Upper lobe of left lung (tissue), 6 donors: Measurements from ENCODE around the gene ADRA2C. TPM values are rescaled to one million over a fixed set of nuclear protein-coding genes. Genes with fewer than 3 reads are reported as not detected.

Source experiments
- ATAC-seq, 2 donors: fragments of 200-7000 bp; cut with Tn5 transposase; one replicate each; pipeline ENCODE4 v1.9.1; 2022; ENCODE audit warnings: mild to moderate bottlenecking in 2 of 2, moderate library complexity in 2 of 2; ENCODE audit not compliant: low FRiP score in 2 of 2
- DNase-seq, 2 donors: peaks; one replicate each; pipeline ENCODE4 v3.0.0-alpha.2; 2019 to 2020
- H3K27ac ChIP-seq, 4 donors: fragments of 200-600 bp; sonication (generic); one replicate each; pipeline ENCODE4 v1.5.1; 2016 to 2019
- H3K27me3 ChIP-seq, 4 donors: fragments of 200-600 bp; sonication (generic); one replicate each; pipeline ENCODE4 v1.5.1; 2017 to 2019
- H3K36me3 ChIP-seq, 4 donors: fragments of 200-600 bp; sonication (generic); one replicate each; pipeline ENCODE4 v1.5.1; 2016 to 2019
- H3K4me1 ChIP-seq, 4 donors: fragments of 200-600 bp; sonication (generic); one replicate each; pipeline ENCODE4 v1.5.1; 2018 to 2019
- H3K4me3 ChIP-seq, 4 donors: fragments of 200-600 bp; sonication (generic); one replicate each; pipeline ENCODE4 v1.5.1; 2017 to 2019; ENCODE audit warnings: mild to moderate bottlenecking in 2 of 4, moderate library complexity in 1 of 4
- H3K9me3 ChIP-seq, 4 donors: fragments of 200-600 bp; sonication (generic); one replicate each; pipeline ENCODE4 v1.5.1; 2018 to 2019
- CTCF ChIP-seq, 6 experiments: fragments of 450-650 bp in 4 of 6; fragments of 200-600 bp in 2 of 6; sonication (generic) in 2 of 6; IDR thresholded peaks; one replicate each; pipeline ENCODE4 v1.5.1; 2016 to 2019; ENCODE audit warnings: antibody characterized with exemption in 6 of 6
- EP300 ChIP-seq, 4 donors: sonication (generic); formaldehyde crosslinking; IDR thresholded peaks; one replicate each; pipeline ENCODE4 v1.5.1; 2017; ENCODE audit warnings: antibody characterized with exemption in 4 of 4, control low read depth in 2 of 4
- POLR2A ChIP-seq, 4 donors: fragments of 450-650 bp; IDR thresholded peaks; one replicate each; pipeline ENCODE4 v1.5.1; 2016 to 2017; ENCODE audit warnings: antibody characterized with exemption in 4 of 4, mild to moderate bottlenecking in 2 of 4
- POLR2AphosphoS5 ChIP-seq, 2 donors: sonication (generic); formaldehyde crosslinking; IDR thresholded peaks; one replicate each; pipeline ENCODE4 v1.5.1; 2017; ENCODE audit warnings: antibody characterized with exemption in 2 of 2
- WGBS, 2 donors: methylation state at CpG; one replicate each; pipeline ENCODE4 v1.1.5; 2017 to 2018; 5-methylcytosine and 5-hydroxymethylcytosine counted together
- total RNA-seq, 6 donors: library from RNA; depleted of rRNA in 4 of 6; stranded (reverse); fragments of >200 nt in 4 of 6; gene quantifications; one replicate each; pipeline versions ENCODE4 v1.1.0 to v1.2.1, GENCODE V29; 2016 to 2021
- donor health status: DM: no; HTN: no; CAD: no; lungs with moderate emphysema.
- donor health status: DM: no; HTN: yes; CAD: no; lungs with severe emphysema.

The ADRA2C gene
- total RNA-seq, 6 donors from 2014 or later = 1.2 to 6.3 (median 2.2) TPM

DNA sequence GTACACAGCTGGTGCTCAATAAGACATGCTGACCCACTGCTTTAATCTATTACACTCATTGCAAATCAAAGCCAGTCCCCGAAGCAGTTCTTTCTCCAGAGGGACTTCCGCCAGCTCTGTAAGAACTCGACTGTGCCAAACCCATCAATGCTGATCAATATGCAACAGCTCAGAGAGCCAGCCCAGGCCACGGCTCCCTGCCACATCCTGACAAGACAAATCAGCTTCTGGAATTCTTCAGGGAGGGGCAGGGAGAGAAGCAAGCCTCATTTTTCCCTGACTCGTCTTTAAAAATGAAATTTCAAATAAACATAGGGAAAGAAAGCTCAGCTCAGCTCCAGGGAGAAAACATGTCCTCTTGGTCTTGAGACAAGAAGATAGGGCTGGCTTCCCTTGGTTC lies 5.3 kb upstream of the ADRA2C start:
- Histone ChIP-seq H3K9me3 (no peaks in the 10 kb centered on the region), H3K36me3 (no peaks in the 10 kb centered on the region), H3K27me3 (peaks cover 0 to 12% (median 5%) of the 10 kb centered on the region in 4 donors), H3K4me1 (peaks cover 4 to 14% (median 7%) of the 10 kb centered on the region in 4 donors), H3K27ac (no peak overlapping the region), H3K4me3 (no peak overlapping the region)
- WGBS, 2 donors = 42 to 43% methylated on average over 5 of the region's 5 CpGs
- DNase-seq (no peak), ATAC-seq (no peak)
- TF ChIP-seq EP300 (IDR thresholded peaks at IDR 0.05) (no peak), CTCF (IDR thresholded peaks at IDR 0.05) (no peak), POLR2AphosphoS5 (IDR thresholded peaks at IDR 0.05) (no peak), POLR2A (IDR thresholded peaks at IDR 0.05) (no peak)

DNA sequence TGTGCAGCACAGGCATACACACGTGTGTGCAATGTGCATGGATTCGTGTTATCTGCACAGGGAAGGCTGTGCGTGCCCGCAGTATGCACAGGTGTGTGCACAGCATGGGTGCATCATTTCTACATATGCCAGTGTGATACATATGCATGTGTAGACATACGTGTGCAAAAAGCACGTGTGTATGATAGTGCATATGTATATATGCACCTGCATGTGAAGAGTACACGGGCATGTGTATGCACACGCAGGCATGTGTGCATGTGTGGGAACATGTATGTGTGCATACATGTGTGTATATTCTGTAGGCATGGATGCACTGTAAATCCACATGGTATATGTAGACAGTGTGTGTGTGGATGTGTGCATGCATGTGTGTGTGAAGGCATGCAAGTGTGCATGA lies 3.9 kb upstream of the ADRA2C start:
- Histone ChIP-seq H3K4me3 (no peak overlapping the region), H3K36me3 (no peaks in the 10 kb centered on the region), H3K27me3 (peaks cover 0 to 21% (median 7%) of the 10 kb centered on the region in 4 donors), H3K9me3 (no peaks in the 10 kb centered on the region), H3K4me1 (peaks cover 4 to 23% (median 7%) of the 10 kb centered on the region in 4 donors), H3K27ac (no peak overlapping the region)
- no peak for ATAC-seq
- no peak for DNase-seq
- no peak for TF ChIP-seq POLR2AphosphoS5 (IDR thresholded peaks at IDR 0.05)
- no peak for TF ChIP-seq POLR2A (IDR thresholded peaks at IDR 0.05)
- no peak for TF ChIP-seq EP300 (IDR thresholded peaks at IDR 0.05)
- TF ChIP-seq CTCF (IDR thresholded peaks at IDR 0.05) = no peak
- WGBS, 2 donors = 79 to 83% methylated on average over 8 of the region's 8 CpGs

GRCh38 chr4:3762753-3763549 lies 3.2 kb upstream of the ADRA2C start:
- no peak for DNase-seq
- no peaks in the 10 kb centered on the region for H3K36me3 ChIP-seq
- peaks cover 0 to 26% (median 10%) of the 10 kb centered on the region in 4 donors for H3K27me3 ChIP-seq
- no peak overlapping the region for H3K27ac ChIP-seq
- no peak overlapping the region for H3K4me3 ChIP-seq
- no peak for TF ChIP-seq POLR2A (IDR thresholded peaks at IDR 0.05)
- TF ChIP-seq POLR2AphosphoS5 (IDR thresholded peaks at IDR 0.05) = no peak
- no peak for TF ChIP-seq CTCF (IDR thresholded peaks at IDR 0.05)
- no peak for TF ChIP-seq EP300 (IDR thresholded peaks at IDR 0.05)
- 50 to 53% methylated on average over 13 to 24 of the region's 24 CpGs for WGBS, 2 donors
- H3K9me3 ChIP-seq = no peaks in the 10 kb centered on the region
- H3K4me1 ChIP-seq = peaks cover 4 to 29% (median 7%) of the 10 kb centered on the region in 4 donors
- no peak for ATAC-seq

- TF ChIP-seq CTCF (IDR thresholded peaks at IDR 0.05) (peak in 3 of 6 experiments; percentile 21 to 28 (median 21)), POLR2A (IDR thresholded peaks at IDR 0.05) (no peak), POLR2AphosphoS5 (IDR thresholded peaks at IDR 0.05) (no peak), EP300 (IDR thresholded peaks at IDR 0.05) (no peak)
- Histone ChIP-seq H3K4me3 (peak overlapping the region in 3 of 4 donors; percentile 25 to 42 (median 37)), H3K27me3 (peaks cover 0 to 31% (median 11%) of the 10 kb centered on the region in 4 donors), H3K4me1 (peaks cover 4 to 29% (median 7%) of the 10 kb centered on the region in 4 donors), H3K36me3 (no peaks in the 10 kb centered on the region), H3K27ac (no peak overlapping the region), H3K9me3 (no peaks in the 10 kb centered on the region)
- WGBS, 2 donors = 6% methylated on average over 33 of the region's 101 CpGs; no CpG with 5 or more reads in 1 of the 2 donors
- DNase-seq (peak in 1 of 2 donors; percentile 88), ATAC-seq (peak in 1 of 2 donors; percentile 4)
Observed at GRCh38 chr4:3765271-3766035, 732 bp upstream of the ADRA2C start.
